Erythroblast (primary cell): ENCODE measurements around the gene GATA5.

ENCODE experiments used
- GATA1 ChIP-seq: IDR thresholded peaks from 2 replicates; pipeline ENCODE4 v1.6.1; 2011; ENCODE audit warnings: low read depth, mild to moderate bottlenecking, control low read depth, low read length, moderate library complexity
- POLR2A ChIP-seq: IDR thresholded peaks from 2 replicates; pipeline ENCODE4 v1.6.1; 2011; ENCODE audit warnings: mild to moderate bottlenecking, low read length

GRCh38 chr20:62439218-62439617 is 36.6 kb downstream of the GATA5 start:
- no peak for TF ChIP-seq POLR2A
- TF ChIP-seq GATA1 = no peak
